Thoracic aorta (tissue), 2 donors: ENCODE data around the gene EXOC6. TPM values are rescaled to one million over a fixed set of nuclear protein-coding genes. Genes with fewer than 3 reads are reported as not detected.
"Not testable (repeated sequence)": the region's sequence is repeated elsewhere in the genome, so short reads cannot be mapped to it uniquely, and the experiment has no call there.

ENCODE experiments used
- ATAC-seq: fragments of 150-250 bp; one replicate; pipeline ENCODE4 v1.8.0; 2017; ENCODE audit warnings: low read depth; ENCODE audit not compliant: insufficient number of reproducible peaks, low FRiP score
- DNase-seq: peaks from one replicate; pipeline ENCODE4 v3.0.0-alpha.2; 2020; ENCODE audit warnings: low spot score
- H3K27ac ChIP-seq, 2 donors: fragments of 200-600 bp; sonication (generic); 1 replicate in 1 of 2; 2 replicates in 1 of 2; pipeline ENCODE4 v1.5.1; 2016; ENCODE audit warnings: mild to moderate bottlenecking in 2 of 2, moderate library complexity in 2 of 2
- H3K27me3 ChIP-seq: fragments of 200-600 bp; sonication (generic); replicated peaks from 2 replicates; pipeline ENCODE4 v1.6.0; 2016; ENCODE audit warnings: mild to moderate bottlenecking; ENCODE audit not compliant: insufficient read depth
- H3K36me3 ChIP-seq: fragments of 200-600 bp; sonication (generic); one replicate; pipeline ENCODE4 v1.5.1; 2016
- H3K4me1 ChIP-seq, 2 donors: fragments of 200-600 bp; sonication (generic); 1 replicate in 1 of 2; 2 replicates in 1 of 2; pipeline versions ENCODE4 v1.5.1 to v1.6.0; 2016; ENCODE audit warnings: low read depth in 2 of 2, mild to moderate bottlenecking in 1 of 2; ENCODE audit not compliant: control insufficient read depth in 1 of 2
- H3K4me3 ChIP-seq: fragments of 200-600 bp; sonication (generic); 2 replicates; pipeline ENCODE4 v1.5.1; 2016; ENCODE audit warnings: mild to moderate bottlenecking
- H3K9me3 ChIP-seq: fragments of 200-600 bp; sonication (generic); 2 replicates; pipeline ENCODE4 v1.5.1; 2016
- CTCF ChIP-seq: fragments of 200-600 bp; sonication (generic); IDR thresholded peaks from one replicate; pipeline ENCODE4 v1.5.1; 2019; ENCODE audit warnings: antibody characterized with exemption
- total RNA-seq, 2 donors: library from RNA; depleted of rRNA; stranded (reverse); fragments of >200 nt; gene quantifications; one replicate each; pipeline versions ENCODE4 v1.1.0 to v1.2.3, GENCODE V29; 2016

Gene EXOC6
- total RNA-seq, 2 donors from 2014 or later = 13.3 to 16.8 TPM

- no peak for DNase-seq
- no peak for TF ChIP-seq CTCF
Measured at GRCh38 chr10:92967641-92968040, 119.3 kb downstream of the EXOC6 start.

GRCh38 chr10:92969151-92969550, 120.8 kb downstream of the EXOC6 start:
- TF ChIP-seq CTCF = no peak
- H3K4me3 ChIP-seq = no peak overlapping the region
- H3K27me3 ChIP-seq = no peaks in the 10 kb centered on the region
- H3K27ac ChIP-seq = no peak overlapping the region
- H3K9me3 ChIP-seq = no peaks in the 10 kb centered on the region
- H3K36me3 ChIP-seq = no peaks in the 10 kb centered on the region
- no peaks in the 10 kb centered on the region for H3K4me1 ChIP-seq
- no peak for DNase-seq
- ATAC-seq = no peak

More at GRCh38 chr10:92967641-92968040, 119.3 kb downstream of the EXOC6 start:
- Histone ChIP-seq H3K9me3 (no peaks in the 10 kb centered on the region), H3K36me3 (no peaks in the 10 kb centered on the region), H3K27ac (no peak overlapping the region), H3K4me3 (no peak overlapping the region), H3K4me1 (no peaks in the 10 kb centered on the region), H3K27me3 (no peaks in the 10 kb centered on the region)
- no peak for ATAC-seq

GRCh38 chr10:92970301-92971070, 122.2 kb downstream of the EXOC6 start:
- Histone ChIP-seq H3K27me3 (no peaks in the 10 kb centered on the region), H3K36me3 (no peaks in the 10 kb centered on the region), H3K27ac (no peak overlapping the region), H3K9me3 (no peaks in the 10 kb centered on the region), H3K4me3 (no peak overlapping the region), H3K4me1 (no peaks in the 10 kb centered on the region)
- DNase-seq = no peak
- no peak for TF ChIP-seq CTCF
- no peak for ATAC-seq

- no peaks in the 10 kb centered on the region for H3K27me3 ChIP-seq
- DNase-seq = no peak
- no peak for TF ChIP-seq CTCF
Measured at GRCh38 chr10:92972066-92972870, 123.9 kb downstream of the EXOC6 start.

GRCh38 chr10:92972886-92973285, 124.6 kb downstream of the EXOC6 start:
- H3K4me3 ChIP-seq = no peak overlapping the region
- H3K4me1 ChIP-seq = no peaks in the 10 kb centered on the region
- TF ChIP-seq CTCF = no peak
- H3K27ac ChIP-seq = no peak overlapping the region
- ATAC-seq (no peak), DNase-seq (no peak)
- no peaks in the 10 kb centered on the region for H3K36me3 ChIP-seq
- no peaks in the 10 kb centered on the region for H3K9me3 ChIP-seq
- H3K27me3 ChIP-seq = no peaks in the 10 kb centered on the region

More at GRCh38 chr10:92972066-92972870, 123.9 kb downstream of the EXOC6 start:
- Histone ChIP-seq H3K4me1 (no peaks in the 10 kb centered on the region), H3K27ac (no peak overlapping the region), H3K9me3 (no peaks in the 10 kb centered on the region), H3K4me3 (no peak overlapping the region), H3K36me3 (no peaks in the 10 kb centered on the region)
- ATAC-seq = no peak

- not testable (repeated sequence) for ATAC-seq, H3K9me3 ChIP-seq, H3K27ac ChIP-seq, DNase-seq, H3K4me3 ChIP-seq, H3K27me3 ChIP-seq, H3K4me1 ChIP-seq, H3K36me3 ChIP-seq
Measured at GRCh38 chr10:92976278-92976677, 128.0 kb downstream of the EXOC6 start.
